ENCODE results near the gene PIK3R2.

DNA sequence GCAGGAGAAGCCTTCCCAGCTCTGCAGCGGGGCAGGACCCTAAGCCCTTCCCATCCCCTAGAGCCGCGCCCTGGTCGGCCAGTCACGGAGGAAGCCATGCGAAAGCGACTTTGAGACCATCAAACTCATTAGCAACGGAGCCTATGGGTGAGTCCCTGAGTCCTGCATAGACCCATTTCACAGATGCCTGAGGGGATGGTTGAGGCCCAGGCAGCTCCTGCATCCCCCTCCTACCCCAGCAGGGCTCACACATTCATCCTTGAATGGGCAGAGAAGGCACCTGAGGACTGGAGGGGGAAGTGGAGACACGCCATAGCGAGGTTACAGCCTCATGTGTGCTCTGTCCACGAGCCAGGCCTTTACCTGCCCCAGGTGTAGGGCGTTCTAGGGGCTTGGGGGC is 24.2 kb upstream of the PIK3R2 start:
- TF ChIP-seq GATA3 (IDR thresholded peaks at IDR 0.05; ENCODE audit: low read depth, low read length), result no peak
- no peak for TF ChIP-seq GATA2 (IDR thresholded peaks at IDR 0.05; ENCODE audit: low read depth, low read length)
